Epithelial cell of proximal tubule (primary cell): ENCODE measurements around the gene SERBP1. TPM values are rescaled to one million over a fixed set of nuclear protein-coding genes. Genes with fewer than 3 reads are reported as not detected.
A peak's percentile ranks its signal among the peaks of the same experiment; 100 is the strongest.

Experiments
- DNase-seq: peaks from one replicate; pipeline ENCODE4 v3.0.0-alpha.2; 2011; ENCODE audit warnings: low read depth
- H3K4me3 ChIP-seq: 2 replicates; pipeline ENCODE4 v1.5.1; 2011; ENCODE audit warnings: low read depth, mild to moderate bottlenecking, low read length
- total RNA-seq: library from RNA; depleted of rRNA; stranded (reverse); fragments of >200 nt; gene quantifications from 2 replicates; pipeline ENCODE4 v1.2.3, GENCODE V29; 2015
- TF ChIP-seq, protein P1 (sequence below): conservative IDR thresholded peaks from 2 replicates; pipeline ENCODE4 v1.5.1; 2012; ENCODE audit warnings: low read depth, mild to moderate bottlenecking, low read length

Gene SERBP1
- total RNA-seq, 1 donor from 2014 or later, result 307 TPM

- peak; percentile 31 for DNase-seq
- TF ChIP-seq, protein P1, sequence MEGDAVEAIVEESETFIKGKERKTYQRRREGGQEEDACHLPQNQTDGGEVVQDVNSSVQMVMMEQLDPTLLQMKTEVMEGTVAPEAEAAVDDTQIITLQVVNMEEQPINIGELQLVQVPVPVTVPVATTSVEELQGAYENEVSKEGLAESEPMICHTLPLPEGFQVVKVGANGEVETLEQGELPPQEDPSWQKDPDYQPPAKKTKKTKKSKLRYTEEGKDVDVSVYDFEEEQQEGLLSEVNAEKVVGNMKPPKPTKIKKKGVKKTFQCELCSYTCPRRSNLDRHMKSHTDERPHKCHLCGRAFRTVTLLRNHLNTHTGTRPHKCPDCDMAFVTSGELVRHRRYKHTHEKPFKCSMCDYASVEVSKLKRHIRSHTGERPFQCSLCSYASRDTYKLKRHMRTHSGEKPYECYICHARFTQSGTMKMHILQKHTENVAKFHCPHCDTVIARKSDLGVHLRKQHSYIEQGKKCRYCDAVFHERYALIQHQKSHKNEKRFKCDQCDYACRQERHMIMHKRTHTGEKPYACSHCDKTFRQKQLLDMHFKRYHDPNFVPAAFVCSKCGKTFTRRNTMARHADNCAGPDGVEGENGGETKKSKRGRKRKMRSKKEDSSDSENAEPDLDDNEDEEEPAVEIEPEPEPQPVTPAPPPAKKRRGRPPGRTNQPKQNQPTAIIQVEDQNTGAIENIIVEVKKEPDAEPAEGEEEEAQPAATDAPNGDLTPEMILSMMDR, result no peak
Measured at GRCh38 chr1:67381154-67381553, 49.0 kb downstream of the SERBP1 start.

DNA sequence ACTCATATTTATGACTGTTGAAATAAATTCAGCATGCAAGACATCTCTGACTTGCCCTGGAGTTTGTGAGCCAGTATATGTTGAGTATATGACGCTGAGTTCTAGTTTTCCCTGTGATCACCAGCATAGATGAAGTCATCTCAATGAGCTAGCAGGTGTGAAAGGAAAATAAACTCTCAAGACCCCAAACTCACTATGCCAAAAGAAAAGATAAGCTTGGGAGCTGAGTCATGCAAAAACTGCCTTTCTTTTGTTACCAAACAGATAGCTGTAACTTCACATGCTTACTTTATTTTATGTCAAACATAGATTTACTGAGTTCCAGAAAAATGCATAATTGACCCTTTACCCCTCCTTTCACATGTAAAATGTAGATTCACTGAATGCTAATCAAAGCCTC, 52.9 kb downstream of the SERBP1 start:
- no peak for DNase-seq
- no peak overlapping the region for H3K4me3 ChIP-seq
- TF ChIP-seq, protein P1, result no peak

More at GRCh38 chr1:67381154-67381553, 49.0 kb downstream of the SERBP1 start:
- H3K4me3 ChIP-seq, result no peak overlapping the region

- TF ChIP-seq, protein P1, result no peak
- no peak for DNase-seq
- H3K4me3 ChIP-seq, result no peak overlapping the region
Measured at GRCh38 chr1:67376381-67376780, 53.8 kb downstream of the SERBP1 start.

DNA sequence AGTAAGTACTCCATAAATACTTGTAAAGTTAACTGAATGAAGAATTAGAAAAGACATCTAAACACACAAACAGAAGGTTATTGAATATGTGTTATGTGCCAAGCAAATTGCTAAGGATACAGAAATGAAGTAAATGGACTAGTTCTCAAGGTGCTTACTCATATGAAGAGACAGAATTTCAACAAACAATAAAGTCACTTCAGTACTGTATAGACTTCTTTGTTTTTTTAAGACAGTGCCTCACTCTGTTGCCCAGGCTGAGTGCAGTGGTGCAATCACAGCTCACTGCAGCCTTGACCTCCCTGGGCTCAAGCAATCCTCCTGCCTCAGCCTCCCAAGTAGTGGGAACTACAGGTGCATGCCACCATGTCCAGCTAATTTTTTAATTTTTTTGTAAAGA, 57.3 kb downstream of the SERBP1 start:
- TF ChIP-seq, protein P1, result no peak
- no peak for DNase-seq
- H3K4me3 ChIP-seq, result no peak overlapping the region

GRCh38 chr1:67372136-67372535, 58.1 kb downstream of the SERBP1 start:
- TF ChIP-seq, protein P1, result no peak
- H3K4me3 ChIP-seq, result no peak overlapping the region
- no peak for DNase-seq

DNA sequence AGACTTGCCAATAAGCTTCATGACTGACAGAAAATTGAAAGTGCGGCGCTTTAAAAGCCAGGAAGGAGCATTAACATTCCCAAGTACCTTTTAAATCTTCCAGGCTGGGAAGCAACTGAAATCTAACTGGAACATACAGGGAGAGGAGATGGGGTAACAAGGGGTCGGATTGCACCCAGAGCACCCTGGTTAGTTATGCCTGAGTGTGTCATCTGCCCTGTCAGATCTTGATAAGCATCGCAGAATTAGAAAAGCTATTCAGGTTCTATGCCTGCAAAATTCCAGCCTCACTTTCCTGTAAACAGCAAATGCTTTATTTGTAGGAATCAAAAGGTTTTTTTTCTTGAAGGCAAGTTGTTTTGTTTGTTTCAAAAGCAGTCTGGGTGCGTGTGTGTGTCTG, 58.5 kb downstream of the SERBP1 start:
- H3K4me3 ChIP-seq, result no peak overlapping the region
- TF ChIP-seq, protein P1, result no peak
- DNase-seq, result no peak

DNA sequence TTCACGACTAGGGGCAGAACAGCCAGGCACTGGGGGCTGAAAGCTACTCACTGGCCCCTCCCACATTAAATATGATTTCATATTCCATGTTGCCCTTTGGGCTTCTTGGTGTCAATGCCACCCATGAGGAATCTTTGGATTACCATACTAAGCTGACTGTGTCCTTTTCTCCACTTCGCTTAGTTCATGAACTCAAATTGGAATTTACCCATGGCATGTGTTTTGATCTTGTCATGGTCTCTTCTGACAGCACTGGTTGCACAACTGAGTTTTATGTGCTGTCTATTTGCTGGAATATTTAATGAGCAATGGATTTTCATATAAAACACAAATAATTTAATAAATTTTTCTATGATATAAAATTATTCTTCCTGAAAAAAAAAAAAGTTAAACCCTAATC, 59.2 kb downstream of the SERBP1 start:
- TF ChIP-seq, protein P1, result no peak
- no peak overlapping the region for H3K4me3 ChIP-seq
- no peak for DNase-seq
